ENCODE data around the gene PREB. TPM values are rescaled to one million over a fixed set of nuclear protein-coding genes. Genes with fewer than 3 reads are reported as not detected.

Gene PREB
- total RNA-seq (ENCODE audit: unreplicated experiment) = 42.9 TPM
- long read RNA-seq, transcript PREB-201 (9 exons, 2,166 nt) = major isoform, 32 of 43 reads
- long read RNA-seq, partial matches to known transcripts = 2 of 43 reads
- long read RNA-seq, other reads (novel, unspliced or antisense) = 9 of 43 reads

GRCh38 chr2:27133905-27134780 is at the start of gene PREB:
Gene PREB (minus strand): TSS chr2:27134636. CDS start chr2:27134421, 215 bp downstream.
- Mint-ChIP-seq H3K27me3 (ENCODE audit: unreplicated experiment) (peaks cover 10% of the 10 kb centered on the region), H3K36me3 (ENCODE audit: low read depth, unreplicated experiment) (peaks cover 15% of the 10 kb centered on the region), H3K4me3 (ENCODE audit: unreplicated experiment) (peak within 1 kb of the TSS; percentile 97), H3K9me3 (ENCODE audit: unreplicated experiment) (no peaks in the 10 kb centered on the region), H3K4me1 (ENCODE audit: unreplicated experiment) (peaks cover 9% of the 10 kb centered on the region), H3K27ac (ENCODE audit: unreplicated experiment) (no peak within 1 kb of the TSS)
- TF ChIP-seq CTCF (IDR thresholded peaks at IDR 0.05; ENCODE audit: unreplicated experiment) = no peak
- DNase-seq (ENCODE audit: low spot score) = peak; percentile 100

- H3K4me1 Mint-ChIP-seq (ENCODE audit: unreplicated experiment) = no peaks in the 10 kb centered on the region
- H3K9me3 Mint-ChIP-seq (ENCODE audit: unreplicated experiment) = no peaks in the 10 kb centered on the region
- H3K27ac Mint-ChIP-seq (ENCODE audit: unreplicated experiment) = no peak overlapping the region
- no peak for TF ChIP-seq CTCF (IDR thresholded peaks at IDR 0.05; ENCODE audit: unreplicated experiment)
- DNase-seq (ENCODE audit: low spot score) = no peak
- H3K36me3 Mint-ChIP-seq (ENCODE audit: low read depth, unreplicated experiment) = no peaks in the 10 kb centered on the region
- peaks cover 1% of the 10 kb centered on the region for H3K27me3 Mint-ChIP-seq (ENCODE audit: unreplicated experiment)
- H3K4me3 Mint-ChIP-seq (ENCODE audit: unreplicated experiment) = no peak overlapping the region
Measured at GRCh38 chr2:27184115-27184514, 49.7 kb upstream of the PREB start.

- H3K36me3 Mint-ChIP-seq (ENCODE audit: low read depth, unreplicated experiment) = no peaks in the 10 kb centered on the region
- H3K4me3 Mint-ChIP-seq (ENCODE audit: unreplicated experiment) = no peak overlapping the region
- H3K27ac Mint-ChIP-seq (ENCODE audit: unreplicated experiment) = no peak overlapping the region
- H3K4me1 Mint-ChIP-seq (ENCODE audit: unreplicated experiment) = no peaks in the 10 kb centered on the region
- TF ChIP-seq CTCF (IDR thresholded peaks at IDR 0.05; ENCODE audit: unreplicated experiment) = no peak
- H3K9me3 Mint-ChIP-seq (ENCODE audit: unreplicated experiment) = no peaks in the 10 kb centered on the region
- no peak for DNase-seq (ENCODE audit: low spot score)
- peaks cover 1% of the 10 kb centered on the region for H3K27me3 Mint-ChIP-seq (ENCODE audit: unreplicated experiment)
Measured at GRCh38 chr2:27182346-27182745, 47.9 kb upstream of the PREB start.

- no peaks in the 10 kb centered on the region for H3K9me3 Mint-ChIP-seq (ENCODE audit: unreplicated experiment)
- H3K4me1 Mint-ChIP-seq (ENCODE audit: unreplicated experiment) = no peaks in the 10 kb centered on the region
- DNase-seq (ENCODE audit: low spot score) = no peak
- H3K27ac Mint-ChIP-seq (ENCODE audit: unreplicated experiment) = no peak overlapping the region
- no peak overlapping the region for H3K4me3 Mint-ChIP-seq (ENCODE audit: unreplicated experiment)
- H3K27me3 Mint-ChIP-seq (ENCODE audit: unreplicated experiment) = peaks cover 1% of the 10 kb centered on the region
- TF ChIP-seq CTCF (IDR thresholded peaks at IDR 0.05; ENCODE audit: unreplicated experiment) = no peak
- H3K36me3 Mint-ChIP-seq (ENCODE audit: low read depth, unreplicated experiment) = no peaks in the 10 kb centered on the region
Measured at GRCh38 chr2:27179344-27180000, 45.0 kb upstream of the PREB start.

Measured in endothelial cell (in vitro differentiated cells).